Colonic mucosa (tissue), 4 donors: Measurements from ENCODE around the gene SAE1. TPM values are rescaled to one million over a fixed set of nuclear protein-coding genes. Genes with fewer than 3 reads are reported as not detected.

ENCODE experiments used
- DNase-seq: peaks from one replicate; pipeline ENCODE4 v3.0.0-alpha.2; 2020
- H3K27ac ChIP-seq: fragments of 200-600 bp; one replicate; pipeline ENCODE4 v1.8.0; 2021
- H3K27me3 ChIP-seq: fragments of 200-600 bp; one replicate; pipeline ENCODE4 v1.8.0; 2021
- H3K36me3 ChIP-seq: fragments of 200-600 bp; one replicate; pipeline ENCODE4 v1.8.0; 2021
- H3K4me1 ChIP-seq: fragments of 200-600 bp; one replicate; pipeline ENCODE4 v1.8.0; 2021; ENCODE audit warnings: mild to moderate bottlenecking
- H3K4me3 ChIP-seq: fragments of 200-600 bp; one replicate; pipeline ENCODE4 v1.8.0; 2021
- H3K9ac ChIP-seq, 2 donors: one replicate each; pipeline ENCODE4 v1.7.0; 2013; ENCODE audit warnings: control low read depth in 2 of 2, low read depth in 2 of 2, low read length in 2 of 2
- H3K9me3 ChIP-seq: fragments of 200-600 bp; one replicate; pipeline ENCODE4 v1.8.0; 2021
- CTCF ChIP-seq: fragments of 200-600 bp; IDR thresholded peaks from one replicate; pipeline ENCODE4 v1.8.0; 2022; ENCODE audit warnings: antibody characterized with exemption, mild to moderate bottlenecking
- intact Hi-C: fragments of 100-400 bp; cut with DNase I; formaldehyde crosslinking; loops from one replicate; pipeline ENCODE4 v1.14.1; 2022
- total RNA-seq, 2 donors: library from RNA; stranded (reverse); fragmentation: NEBNext Ultra II Directional in 1 of 2; extraction: Animal tissue kit (Norgen Biotek cat#: 25700) in 1 of 2; gene quantifications; one replicate each; pipeline ENCODE4 v1.2.1, GENCODE V29; 2021
- donor health status: healthy.
- donor health status: DM: no; HTN: no; CAD: no.
- donor health status: DM: no; HTN: no; CAD: no.

Gene SAE1
- total RNA-seq, 2 donors from 2014 or later = 64.5 to 92.0 TPM

- DNase-seq = peak; percentile 88
- H3K27me3 ChIP-seq = no peaks in the 10 kb centered on the region
- H3K27ac ChIP-seq = peak overlapping the region; percentile 97
- no peaks in the 10 kb centered on the region for H3K9me3 ChIP-seq
- intact Hi-C loops = no loop called here
- H3K9ac ChIP-seq = peak overlapping the region; percentile 94 to 99
- H3K4me3 ChIP-seq = peak overlapping the region; percentile 34
- TF ChIP-seq CTCF = no peak
- peaks cover 10% of the 10 kb centered on the region for H3K4me1 ChIP-seq
- no peaks in the 10 kb centered on the region for H3K36me3 ChIP-seq
Measured at GRCh38 chr19:47225746-47226425, 95.3 kb downstream of the SAE1 start.

GRCh38 chr19:47226426-47227351 is 96.1 kb downstream of the SAE1 start:
- Histone ChIP-seq H3K27me3 (no peaks in the 10 kb centered on the region), H3K9ac (peak overlapping the region; percentile 94 to 99), H3K36me3 (no peaks in the 10 kb centered on the region), H3K27ac (peak overlapping the region; percentile 97), H3K4me3 (peak overlapping the region; percentile 34), H3K4me1 (peaks cover 10% of the 10 kb centered on the region), H3K9me3 (no peaks in the 10 kb centered on the region)
- intact Hi-C loops = no loop called here
- no peak for TF ChIP-seq CTCF
- DNase-seq = peak; percentile 95

GRCh38 chr19:47227352-47228167 is 96.9 kb downstream of the SAE1 start:
- Histone ChIP-seq H3K9me3 (no peaks in the 10 kb centered on the region), H3K9ac (peak overlapping the region; percentile 94 to 99), H3K27me3 (no peaks in the 10 kb centered on the region), H3K4me1 (peaks cover 10% of the 10 kb centered on the region), H3K4me3 (peak overlapping the region; percentile 34), H3K27ac (peak overlapping the region; percentile 97), H3K36me3 (no peaks in the 10 kb centered on the region)
- intact Hi-C loops = no loop called here
- DNase-seq = peak; percentile 91
- no peak for TF ChIP-seq CTCF

- no peak for TF ChIP-seq CTCF
- DNase-seq = peak; percentile 51
- Histone ChIP-seq H3K4me3 (peak overlapping the region; percentile 34), H3K4me1 (peaks cover 10% of the 10 kb centered on the region), H3K9me3 (no peaks in the 10 kb centered on the region), H3K27me3 (no peaks in the 10 kb centered on the region), H3K27ac (peak overlapping the region; percentile 97), H3K9ac (peak overlapping the region; percentile 94 to 99), H3K36me3 (no peaks in the 10 kb centered on the region)
- intact Hi-C loops = no loop called here
Measured at GRCh38 chr19:47228168-47228936, 97.7 kb downstream of the SAE1 start.
